ENCODE data around the gene LHPP. TPM values are rescaled to one million over a fixed set of nuclear protein-coding genes. Genes with fewer than 3 reads are reported as not detected.
A peak's percentile ranks its signal among the peaks of the same experiment; 100 is the strongest.

The LHPP gene
- total RNA-seq, 1 experiment from 2014 or later: 15.4 TPM

DNA sequence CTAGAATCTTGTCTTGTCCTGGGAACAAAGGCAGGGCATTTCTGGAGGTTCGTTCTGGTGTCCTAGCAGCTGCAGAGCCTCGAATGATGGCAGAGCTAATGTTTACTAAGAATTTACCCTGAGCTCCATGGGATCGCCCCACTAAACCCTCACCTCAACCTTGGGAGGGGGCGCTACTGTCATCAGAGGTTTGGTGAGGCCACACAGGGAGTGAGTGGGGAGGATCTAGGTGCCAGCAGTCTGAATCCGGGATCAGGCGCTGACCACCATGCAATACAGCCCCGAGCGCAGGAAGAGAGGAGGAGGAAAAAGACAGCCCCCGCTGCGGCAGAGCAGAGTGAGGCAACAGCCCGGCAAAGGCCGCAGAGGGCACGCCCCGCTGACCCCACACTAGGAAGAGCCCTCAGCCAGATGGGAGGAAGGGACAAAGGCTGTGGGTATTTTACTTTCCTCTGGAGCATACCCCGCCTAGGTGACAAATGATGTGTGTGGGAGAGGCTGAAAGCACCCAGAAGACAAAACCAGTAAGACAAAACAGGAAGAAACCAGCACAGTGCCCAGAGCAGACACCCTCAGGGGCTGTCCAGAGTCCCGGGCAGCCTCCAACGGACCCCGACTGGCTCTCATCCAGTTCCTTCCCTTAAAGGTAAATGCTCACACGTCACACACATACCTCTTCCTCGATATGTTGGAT is 179.1 kb downstream of the LHPP start:
- DNase-seq (ENCODE audit: low spot score): no peak

DNA sequence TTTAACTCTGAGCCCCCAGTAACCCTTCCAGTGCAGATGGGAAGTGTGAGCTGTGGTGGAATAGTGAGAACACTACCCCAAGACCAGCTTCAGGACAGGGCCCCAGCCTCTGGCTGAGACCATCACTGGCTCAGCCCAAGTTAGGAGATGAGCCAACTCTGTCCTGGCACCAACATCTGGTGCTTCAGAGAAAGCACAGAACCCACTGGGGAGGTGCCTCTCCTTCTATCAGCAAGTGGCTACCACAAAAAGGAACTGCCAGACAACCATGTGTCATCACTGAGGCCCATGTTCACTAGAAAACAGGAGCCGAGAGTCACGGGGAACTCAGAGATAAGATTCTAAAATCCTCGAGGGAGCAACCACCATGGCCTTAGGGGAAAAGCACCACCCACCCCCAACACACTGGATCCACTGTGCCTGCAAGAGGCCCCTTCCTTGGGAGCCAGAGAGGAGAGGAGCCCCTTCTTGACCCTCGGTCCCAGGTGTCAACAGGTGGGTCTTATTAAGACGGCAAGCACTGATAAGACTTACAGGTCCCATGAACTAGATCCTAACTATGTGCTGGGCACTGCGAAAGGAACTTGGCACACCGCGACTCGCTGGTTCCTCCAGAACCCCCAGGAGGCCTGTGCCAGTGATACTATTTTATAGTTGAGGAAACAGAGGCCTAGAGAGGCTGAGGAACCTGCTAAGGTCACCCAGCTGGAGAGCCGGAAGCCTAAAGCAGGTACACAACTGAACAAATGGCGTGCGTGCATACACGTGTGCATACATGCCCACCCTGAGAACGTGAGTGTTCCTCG is 179.9 kb downstream of the LHPP start:
- DNase-seq (ENCODE audit: low spot score): no peak

DNA sequence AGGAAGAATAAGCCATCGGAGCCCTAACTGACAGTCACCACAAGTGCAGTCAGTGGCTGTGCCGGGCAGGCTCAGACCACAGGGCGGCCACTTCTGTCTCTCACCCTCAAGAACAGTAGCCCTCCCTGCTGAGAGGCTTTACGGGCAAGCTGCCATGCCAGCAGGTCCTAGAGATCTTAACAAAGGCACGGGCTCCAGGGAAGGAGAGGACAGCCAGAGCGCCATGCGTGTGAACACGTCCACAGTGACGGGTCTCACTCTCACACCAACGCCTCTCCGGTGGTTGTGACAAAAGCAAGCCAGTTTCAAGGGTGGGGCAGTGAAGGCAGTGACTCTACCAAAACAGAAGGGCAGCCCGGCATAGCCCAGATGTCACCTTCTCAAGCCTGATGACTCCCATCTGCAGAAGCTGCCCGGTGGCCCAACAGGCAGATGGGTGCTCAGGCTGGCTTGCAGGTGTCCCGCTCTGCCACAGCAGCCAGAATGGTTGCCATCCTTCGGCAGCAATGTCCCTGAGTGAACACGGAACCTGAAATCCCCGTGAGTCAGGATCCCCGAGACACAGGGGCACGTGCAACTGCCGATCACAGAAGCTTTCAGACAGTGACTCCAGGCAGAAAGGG is 180.6 kb downstream of the LHPP start:
- DNase-seq (ENCODE audit: low spot score): no peak

DNA sequence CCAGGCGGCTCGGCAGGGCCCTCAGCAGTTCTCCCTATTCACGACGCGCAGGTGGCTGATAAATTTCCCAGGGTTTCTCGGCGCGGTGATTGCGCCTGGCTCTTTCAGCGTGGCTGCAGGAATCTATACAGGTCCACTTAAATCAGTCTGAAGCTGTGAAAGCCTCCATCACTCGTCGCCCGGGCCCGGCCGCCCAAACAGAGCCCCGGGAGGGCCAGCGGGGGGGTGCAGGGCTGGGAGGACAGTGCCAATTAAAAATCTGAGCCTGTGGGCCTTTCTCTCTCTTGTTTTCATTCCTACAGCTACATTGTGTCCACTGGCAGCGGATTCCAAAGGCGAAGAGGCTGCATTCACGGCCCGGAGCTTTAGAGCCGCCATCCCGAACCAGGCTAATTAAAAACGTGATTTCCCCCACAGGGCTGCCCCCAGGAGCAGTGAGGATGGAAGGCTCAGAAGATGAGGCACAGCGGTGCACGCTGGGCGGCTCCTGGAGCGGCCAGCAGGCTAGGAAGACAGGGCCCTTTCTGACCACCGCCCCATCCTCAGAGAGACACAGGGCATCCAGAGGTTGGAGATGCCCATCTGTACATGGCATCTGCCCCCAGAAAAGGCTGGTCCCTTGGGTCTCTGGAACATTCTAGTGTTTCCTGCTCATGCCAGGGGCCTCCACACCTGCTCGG is 181.8 kb downstream of the LHPP start:
- no peak for DNase-seq (ENCODE audit: low spot score)

DNA sequence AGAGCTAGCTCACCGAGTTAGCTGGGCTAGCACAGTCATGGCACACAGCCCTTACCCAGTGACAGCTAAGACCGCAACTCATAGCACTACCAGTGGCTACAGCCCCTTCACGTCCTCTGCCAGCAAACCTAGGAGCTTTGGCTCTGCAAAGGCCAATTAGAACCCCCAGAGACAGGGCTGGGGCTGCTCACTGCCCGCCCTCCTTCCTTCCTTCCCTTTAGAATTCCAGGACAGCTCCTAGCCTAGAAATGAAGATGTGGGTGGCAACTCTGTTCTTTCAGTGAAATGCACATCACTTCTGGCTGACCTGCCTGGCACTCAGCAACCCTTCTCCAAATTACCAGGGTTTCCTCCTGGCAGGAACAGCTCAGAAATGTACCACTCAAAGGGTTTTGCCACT is 182.6 kb downstream of the LHPP start:
- DNase-seq (ENCODE audit: low spot score): no peak

DNA sequence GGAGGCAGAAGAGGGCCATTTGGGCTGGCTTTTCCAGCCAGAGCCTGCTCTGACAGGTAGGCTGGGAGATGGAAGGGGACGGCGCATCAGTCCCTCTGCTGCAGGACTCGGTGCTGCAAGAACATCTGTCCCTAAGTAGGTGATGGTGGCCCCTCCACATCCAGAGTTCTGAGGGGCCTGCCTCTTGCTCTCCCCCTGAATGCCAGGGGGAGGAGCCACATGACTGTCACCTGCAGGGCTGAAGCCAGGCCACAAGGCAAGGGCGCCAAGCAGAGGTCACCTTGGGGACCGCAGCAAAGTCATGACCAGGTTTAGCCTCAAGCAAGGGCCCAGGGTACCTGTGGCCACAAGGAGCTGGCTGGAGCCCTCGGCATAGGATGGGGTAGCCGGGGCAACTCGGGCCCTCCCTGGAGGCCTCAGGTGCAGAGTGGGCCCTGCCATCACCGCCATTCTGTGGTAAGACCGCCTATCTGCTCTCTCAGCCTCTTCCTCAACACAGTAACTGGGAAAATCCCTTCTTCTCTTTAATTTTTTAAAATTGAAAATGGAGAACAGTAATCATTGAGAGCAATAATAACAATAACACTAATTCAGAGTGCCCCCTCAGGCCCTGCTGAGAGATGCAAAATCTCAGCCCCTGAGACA is 183.3 kb downstream of the LHPP start:
- no peak for DNase-seq (ENCODE audit: low spot score)

DNA sequence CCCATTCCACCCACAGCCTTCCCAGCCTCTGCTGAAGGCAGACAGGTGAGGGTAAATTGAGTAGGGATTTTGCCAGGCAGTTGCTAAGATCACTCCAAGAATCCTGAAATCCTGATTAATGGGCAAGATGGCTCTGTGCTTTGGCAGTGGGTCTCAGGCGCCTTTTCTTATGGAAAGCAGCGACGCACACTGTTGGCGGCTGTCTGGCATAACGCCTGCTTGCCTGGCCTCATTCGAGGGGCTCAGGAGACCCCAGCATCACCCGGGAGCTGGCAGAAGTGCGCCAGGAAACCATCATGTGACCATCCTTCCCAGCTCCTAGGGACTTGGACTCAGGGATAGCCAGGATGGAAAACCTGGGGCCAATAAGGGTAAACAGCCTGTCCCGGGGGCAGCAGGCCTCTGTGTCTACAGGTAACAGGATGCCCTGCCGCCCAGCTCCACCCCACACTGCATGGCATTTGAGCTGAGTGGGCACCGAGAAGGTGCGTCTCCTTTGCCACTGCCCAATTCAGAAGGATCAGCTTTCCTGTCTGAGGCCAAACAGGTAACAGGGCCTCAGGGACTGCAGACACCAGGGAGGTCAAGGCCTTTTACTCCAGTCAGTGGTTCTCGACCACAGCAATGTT is 184.0 kb downstream of the LHPP start:
- DNase-seq (ENCODE audit: low spot score): no peak

DNA sequence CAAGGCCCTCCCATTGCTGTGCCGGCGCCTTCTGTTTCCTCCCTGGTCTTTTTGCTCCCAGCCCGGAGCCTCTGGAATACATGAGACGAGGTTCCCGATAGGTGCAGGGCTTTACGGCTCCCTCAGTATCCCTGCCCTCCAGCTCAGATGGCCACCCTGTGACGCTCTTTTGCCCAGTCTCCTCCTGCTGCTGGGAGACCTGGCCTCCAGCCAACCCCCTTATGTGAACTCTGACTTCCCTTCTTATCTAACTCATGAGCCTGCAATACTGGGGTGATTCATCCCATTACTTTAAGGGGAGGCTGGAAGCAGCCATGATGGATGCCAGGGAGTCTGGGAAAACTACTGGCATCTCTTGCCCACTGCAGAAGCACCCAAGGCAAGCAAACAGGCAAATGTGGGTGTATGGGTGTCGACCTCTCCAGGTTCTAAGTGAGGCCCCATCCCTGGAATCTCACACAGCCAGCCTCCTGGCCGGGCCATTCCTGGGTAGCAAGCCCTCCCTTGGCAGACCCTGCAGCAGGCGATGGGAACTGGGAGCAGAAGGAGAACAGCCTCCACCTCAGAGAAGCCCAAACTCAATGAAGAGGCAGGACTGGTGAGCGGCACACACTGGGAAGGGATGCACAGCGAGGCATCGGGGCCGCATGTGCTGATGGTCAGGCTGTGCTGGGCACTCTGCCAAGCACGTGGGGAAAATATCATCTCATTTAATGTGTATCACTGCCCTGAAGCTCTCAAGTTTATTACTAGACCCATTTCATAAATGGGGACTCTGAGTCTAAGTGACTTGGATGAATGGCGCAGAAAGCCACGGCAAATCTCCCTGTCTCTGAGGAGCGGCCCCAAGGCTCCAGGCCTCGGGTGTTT is 185.1 kb downstream of the LHPP start:
- DNase-seq (ENCODE audit: low spot score): peak; percentile 62

DNA sequence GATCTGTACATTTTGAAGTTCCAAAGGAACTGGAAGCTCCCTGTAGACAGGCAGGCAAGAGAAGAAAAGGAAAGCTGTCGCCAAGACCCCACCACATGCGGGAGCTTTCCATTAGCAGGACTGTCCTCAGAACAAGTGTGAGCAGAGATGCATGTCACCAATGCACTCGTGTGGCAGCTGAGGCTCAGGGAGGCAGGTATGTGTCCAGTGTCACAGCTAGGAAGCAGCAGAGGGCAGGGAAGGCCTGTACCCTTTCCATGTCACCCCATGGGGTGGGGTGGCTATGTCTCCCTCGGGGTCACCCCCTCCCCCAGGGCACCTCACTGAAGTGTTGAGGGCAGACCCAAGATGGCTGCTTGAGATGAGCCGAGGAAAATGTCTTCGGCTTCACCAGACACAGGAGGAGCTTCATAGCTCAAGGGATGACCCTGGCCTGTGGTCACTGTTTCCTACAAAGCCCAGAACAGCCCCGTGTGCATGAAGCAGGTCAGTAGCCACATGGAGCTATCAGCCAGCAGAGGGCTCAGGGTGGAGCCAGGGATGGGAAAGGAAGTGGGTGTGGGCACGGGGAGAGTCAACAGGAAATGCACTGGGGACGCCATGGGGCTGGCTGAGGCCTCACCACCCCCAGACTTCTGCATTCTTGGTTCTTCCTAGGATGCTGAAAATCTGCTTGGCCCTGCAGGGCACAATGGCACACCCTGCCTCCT is 186.0 kb downstream of the LHPP start:
- peak; percentile 45 for DNase-seq (ENCODE audit: low spot score)

DNA sequence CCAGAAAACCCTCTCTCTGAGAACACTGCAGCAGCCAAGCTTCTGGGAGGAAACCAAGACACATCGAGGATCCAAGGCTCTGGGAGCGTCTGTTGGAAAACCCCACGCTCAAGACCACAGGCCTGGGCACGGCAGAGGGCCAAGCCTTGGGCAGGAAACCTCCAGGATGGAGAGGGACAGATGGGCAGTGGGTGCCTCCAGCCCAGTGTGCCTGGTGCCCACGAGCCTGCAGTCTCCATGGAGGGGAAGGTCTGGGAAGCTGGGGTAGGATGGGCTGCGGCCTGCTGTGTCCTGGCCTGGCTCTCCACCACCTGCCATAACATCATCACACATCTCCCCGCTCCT is 186.5 kb downstream of the LHPP start:
- DNase-seq (ENCODE audit: low spot score): no peak

DNA sequence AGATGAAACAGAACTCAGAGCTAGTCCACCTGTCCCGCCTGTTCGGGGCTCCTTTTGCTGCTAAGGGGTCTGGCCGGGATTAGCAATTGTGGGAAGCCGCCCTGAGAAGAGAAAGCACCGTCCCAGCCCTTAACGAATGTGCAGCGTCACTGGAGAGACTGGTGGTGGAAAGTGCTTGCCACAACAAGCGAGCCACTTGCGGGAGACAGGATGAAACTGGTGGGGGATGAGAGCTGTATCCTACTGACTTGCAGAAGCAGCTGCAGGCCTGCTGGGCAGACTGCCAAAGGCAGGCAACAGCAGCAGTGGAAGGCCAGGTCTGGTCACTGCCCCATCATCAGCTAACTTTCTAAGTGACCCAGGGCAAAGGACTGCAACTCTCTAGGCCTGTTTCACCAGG is 187.1 kb downstream of the LHPP start:
- peak; percentile 25 for DNase-seq (ENCODE audit: low spot score)

DNA sequence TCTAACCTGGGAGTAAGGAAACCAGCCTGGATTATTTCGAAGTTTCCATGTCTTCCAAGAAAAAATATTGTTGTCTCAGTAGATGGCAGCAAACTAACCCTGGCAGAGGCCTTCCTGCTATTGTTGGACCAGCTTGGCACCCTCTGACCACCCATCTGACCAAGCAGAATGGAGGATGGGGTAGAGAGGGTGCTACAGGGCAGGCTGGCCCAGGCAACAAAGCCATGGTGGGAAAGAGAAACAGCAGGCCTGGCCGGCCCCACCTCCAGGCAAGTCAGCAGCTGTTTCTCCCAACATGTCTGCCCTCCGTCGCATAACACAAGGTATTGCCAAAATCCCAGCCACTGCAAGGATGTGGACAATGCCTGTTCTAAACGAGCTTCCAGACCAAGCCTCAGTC is 187.6 kb downstream of the LHPP start:
- DNase-seq (ENCODE audit: low spot score): no peak

DNA sequence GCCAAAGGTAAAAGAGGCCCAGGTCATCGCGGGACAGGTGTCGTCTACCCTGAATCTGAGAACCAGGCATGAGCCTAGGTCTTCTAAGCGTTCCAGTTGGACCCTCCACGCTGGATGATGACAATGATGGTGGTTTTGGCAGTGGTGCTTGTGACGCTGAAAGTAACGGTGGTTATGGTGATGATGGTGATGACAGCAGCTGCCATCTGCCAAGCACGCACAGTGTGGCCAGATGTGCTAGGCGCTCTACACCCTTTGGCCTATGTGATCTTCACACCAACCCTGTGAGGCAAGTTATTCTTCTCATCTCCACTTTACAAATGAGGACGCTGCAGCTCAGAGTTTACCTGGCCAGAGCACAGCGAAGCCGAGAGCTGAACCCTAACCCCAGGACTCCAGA is 188.6 kb downstream of the LHPP start:
- no peak for DNase-seq (ENCODE audit: low spot score)

DNA sequence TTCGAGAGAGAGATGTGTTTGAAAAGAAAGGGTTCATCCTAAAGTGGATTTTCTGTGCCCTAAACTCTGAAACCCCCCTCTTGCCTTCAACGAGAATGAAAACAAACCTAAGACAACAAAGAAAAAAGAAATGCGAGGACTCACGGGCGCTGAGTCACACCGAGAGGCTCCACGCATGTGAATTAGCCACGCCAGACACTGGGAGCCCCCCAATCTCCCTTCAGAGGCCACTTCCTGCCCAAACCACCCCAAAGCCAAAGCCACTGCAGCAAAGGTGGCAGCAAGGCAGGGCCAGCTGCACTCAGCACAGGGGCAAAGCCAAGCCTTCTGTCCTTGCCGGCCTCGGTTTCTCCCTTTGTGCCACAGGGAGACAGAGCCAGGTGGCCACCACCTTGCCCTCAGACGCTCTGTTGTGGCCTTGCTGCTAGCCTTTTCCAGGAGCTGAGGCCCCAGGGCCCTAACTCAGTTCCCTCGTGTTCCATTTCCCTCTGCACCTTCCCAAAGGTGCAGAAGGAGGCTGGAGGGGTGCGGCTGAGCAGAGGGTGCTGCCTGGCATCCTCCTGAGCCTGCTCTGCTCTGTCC is 189.3 kb downstream of the LHPP start:
- DNase-seq (ENCODE audit: low spot score): no peak

DNA sequence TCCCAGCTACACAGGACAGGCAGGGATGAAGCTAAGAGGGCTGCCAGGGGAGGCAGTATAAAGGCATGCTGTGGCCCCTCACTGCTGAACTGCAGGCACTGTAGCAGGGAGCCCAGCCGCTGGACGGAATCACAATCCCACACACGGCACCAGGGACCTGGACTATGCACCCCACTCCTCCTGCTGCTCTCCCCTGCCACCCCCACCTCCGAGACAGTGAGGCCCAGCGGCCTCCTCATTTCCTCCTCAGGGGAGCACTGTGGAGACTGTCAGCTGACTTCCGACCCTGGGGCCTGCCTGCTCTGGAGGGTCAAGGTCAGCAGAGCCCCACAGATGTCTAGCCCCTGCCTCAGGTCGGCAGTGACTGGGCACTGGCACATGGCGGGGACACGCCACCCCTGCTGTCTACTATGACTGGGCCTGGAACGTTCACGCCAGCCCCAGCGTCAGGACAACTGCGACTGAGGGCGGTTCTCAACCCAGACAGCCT is 189.8 kb downstream of the LHPP start:
- no peak for DNase-seq (ENCODE audit: low spot score)

DNA sequence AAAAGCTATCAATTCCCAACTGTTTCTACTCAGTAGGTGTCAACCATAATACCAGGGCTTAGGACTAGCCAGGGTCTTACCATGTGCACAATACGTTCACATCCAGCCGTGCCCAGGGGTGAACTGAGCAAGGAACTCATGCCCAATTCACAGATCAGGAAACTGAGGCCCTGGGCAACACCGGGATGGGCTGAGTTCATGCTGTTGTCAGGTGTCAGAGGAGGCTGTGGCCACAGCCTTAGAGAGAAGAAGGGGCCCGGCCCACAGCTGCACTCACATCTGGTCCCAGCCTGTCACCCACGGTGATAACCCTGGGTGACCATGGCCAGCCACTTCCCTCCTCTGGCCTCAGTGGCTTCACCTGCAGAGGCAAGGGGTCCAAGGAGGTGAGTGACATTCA is 190.6 kb downstream of the LHPP start:
- no peak for DNase-seq (ENCODE audit: low spot score)

DNA sequence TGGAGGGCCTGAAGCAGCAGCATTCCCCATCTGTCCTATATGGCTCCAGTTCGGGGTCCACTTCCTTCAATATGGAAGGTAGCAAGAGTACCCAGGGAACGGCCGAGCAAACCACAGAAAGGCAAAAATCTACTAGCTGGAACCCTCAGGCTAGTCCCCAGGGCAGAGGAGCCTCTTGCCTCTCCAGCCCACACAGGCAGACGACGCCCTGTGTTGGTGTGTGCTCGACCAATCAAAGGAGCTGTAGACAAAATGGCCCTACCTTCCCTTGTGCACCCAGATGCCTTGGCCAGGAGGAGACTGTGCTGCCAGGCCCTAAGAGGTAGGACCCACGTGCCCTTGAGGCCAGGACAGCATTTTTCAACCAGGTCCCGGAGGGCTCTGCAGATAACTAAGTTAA is 191.1 kb downstream of the LHPP start:
- no peak for DNase-seq (ENCODE audit: low spot score)

DNA sequence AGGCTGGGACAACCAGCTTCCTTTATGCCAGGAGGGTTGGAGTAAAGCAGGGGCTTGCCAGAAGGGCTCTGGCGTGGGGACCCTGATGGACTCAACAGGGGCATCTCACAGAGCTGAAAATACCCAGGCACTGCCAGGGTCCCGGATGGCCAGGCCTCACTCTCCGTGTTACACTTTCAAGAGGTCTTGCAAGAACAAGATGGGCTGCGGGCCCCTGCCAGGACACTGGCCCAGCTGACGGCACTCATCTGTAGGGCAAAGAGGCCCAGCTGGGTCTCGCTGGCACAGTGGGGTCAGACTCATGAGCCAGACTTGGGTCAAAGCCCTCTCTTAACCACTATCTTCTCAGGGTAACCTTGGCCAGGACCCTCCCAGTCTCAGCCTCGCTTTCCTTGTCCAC is 191.7 kb downstream of the LHPP start:
- DNase-seq (ENCODE audit: low spot score): no peak
